HG03060 (cell line): Measurements from ENCODE around the gene PPME1.
"Not testable (repeated sequence)": the region's sequence is repeated elsewhere in the genome, so short reads cannot be mapped to it uniquely, and the experiment has no call there.

Source experiments
- ATAC-seq: cut with Tn5 transposase; IDR thresholded peaks from one replicate; pipeline ENCODE4 v1.9.1; 2021; ENCODE audit warnings: low read depth, moderate number of reproducible peaks; ENCODE audit not compliant: unreplicated experiment

PPME1 gene, protein sequence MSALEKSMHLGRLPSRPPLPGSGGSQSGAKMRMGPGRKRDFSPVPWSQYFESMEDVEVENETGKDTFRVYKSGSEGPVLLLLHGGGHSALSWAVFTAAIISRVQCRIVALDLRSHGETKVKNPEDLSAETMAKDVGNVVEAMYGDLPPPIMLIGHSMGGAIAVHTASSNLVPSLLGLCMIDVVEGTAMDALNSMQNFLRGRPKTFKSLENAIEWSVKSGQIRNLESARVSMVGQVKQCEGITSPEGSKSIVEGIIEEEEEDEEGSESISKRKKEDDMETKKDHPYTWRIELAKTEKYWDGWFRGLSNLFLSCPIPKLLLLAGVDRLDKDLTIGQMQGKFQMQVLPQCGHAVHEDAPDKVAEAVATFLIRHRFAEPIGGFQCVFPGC

DNA sequence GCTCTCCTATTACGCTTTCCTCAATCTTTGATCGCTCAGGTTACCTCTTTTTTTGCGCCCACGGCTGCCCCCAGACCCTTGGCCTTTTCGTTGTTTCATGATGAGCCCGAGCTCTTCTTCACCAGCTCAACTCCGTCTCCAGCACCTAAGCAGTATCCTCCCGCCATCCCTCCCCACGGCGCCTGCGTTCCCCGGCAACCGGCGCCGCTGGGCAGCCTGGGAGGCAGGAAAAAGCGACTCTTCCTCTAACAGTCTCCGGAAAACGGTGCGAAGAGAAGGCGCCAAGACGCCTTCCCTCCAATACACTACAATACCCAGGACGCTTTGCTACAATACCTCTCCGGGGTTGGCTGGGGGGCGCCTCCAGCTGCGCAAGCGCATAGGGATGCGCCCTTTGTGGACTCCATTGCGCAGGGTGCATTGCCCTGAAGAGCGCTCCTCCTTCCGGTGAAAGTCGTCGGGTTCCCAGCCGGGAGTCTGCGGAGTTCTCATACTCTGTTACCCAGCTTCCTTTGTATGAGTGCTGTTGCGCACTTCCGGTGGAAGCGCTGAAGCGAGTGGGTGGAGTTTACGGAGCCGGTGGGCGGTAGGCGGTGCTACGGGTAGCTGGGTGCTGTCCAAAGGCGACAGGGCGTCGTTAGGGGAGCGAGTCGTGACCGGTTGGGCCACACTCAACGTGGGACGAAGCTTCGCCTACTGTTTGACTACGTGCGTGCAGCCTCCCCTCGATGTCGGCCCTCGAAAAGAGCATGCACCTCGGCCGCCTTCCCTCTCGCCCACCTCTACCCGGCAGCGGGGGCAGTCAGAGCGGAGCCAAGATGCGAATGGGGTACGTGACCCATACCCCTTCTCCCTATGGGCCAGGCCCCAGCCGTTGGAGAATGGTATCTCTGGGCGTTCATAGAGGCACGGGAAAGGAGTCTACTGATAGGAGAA, at the start of gene PPME1, which contains the start of gene C2CD3:
Gene PPME1 (plus strand): TSS at position 596 of the 936 bp plus-strand sequence. CDS start 133 bp downstream, at position 729.
Gene C2CD3 (minus strand): TSS at position 309 of the 936 bp plus-strand sequence. CDS start 210 bp downstream, at position 99.
- ATAC-seq: peak; percentile 97

DNA sequence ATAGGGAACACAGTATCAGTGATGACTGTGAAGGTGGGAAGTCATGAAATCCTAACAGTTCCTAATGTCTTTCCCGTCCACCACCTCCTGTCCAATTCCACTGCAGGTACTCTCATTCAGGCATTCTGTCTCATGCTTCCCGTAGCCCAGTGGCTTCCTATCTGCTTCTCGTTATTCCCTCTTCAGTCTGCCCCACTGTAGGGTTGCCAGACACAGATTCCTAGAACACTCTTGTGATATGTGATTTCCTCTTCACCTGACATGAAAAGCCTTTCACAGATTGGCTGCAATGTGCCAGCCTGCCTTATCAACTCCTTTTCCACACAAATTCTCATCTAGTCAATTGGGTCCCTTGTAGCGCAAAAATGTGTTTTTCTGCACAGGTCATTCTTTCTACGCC, 49.3 kb upstream of the PPME1 start:
- ATAC-seq: no peak

DNA sequence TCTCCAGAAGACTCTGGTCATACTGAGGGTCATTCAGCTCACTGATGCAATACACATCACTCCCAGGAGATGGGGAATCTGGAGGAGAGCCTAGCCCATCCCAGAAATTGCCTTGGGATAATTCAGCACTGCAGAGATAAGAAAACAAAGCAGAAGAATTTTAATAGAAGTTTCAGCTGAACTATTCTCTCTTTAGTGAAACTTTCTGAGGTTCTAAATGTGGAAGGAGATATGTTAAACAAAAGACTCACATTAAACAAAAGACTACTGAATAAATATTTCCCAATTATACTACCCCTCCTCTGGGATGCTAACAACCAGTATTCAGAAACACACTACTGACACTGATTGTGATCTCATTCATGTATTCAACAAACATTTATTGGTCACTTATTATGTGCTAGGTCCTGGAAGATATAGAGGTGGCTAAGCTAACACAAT, 48.1 kb upstream of the PPME1 start:
- ATAC-seq: no peak

DNA sequence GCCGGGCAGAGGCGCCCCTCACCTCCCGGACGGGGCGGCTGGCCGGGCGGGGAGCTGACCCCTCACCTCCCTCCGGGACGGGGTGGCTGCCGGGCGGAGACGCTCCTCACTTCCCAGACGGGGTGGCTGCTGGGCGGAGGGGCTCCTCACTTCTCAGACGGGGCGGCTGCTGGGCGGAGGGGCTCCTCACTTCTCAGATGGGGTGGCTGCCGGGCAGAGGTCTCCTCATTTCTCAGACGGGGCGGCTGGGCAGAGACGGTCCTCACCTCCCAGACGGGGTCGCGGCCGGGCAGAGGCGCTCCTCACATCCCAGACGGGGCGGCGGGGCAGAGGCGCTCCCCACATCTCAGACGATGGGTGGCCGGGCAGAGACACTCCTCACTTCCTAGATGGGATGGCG, 42.0 kb upstream of the PPME1 start:
- not testable (repeated sequence) for ATAC-seq

DNA sequence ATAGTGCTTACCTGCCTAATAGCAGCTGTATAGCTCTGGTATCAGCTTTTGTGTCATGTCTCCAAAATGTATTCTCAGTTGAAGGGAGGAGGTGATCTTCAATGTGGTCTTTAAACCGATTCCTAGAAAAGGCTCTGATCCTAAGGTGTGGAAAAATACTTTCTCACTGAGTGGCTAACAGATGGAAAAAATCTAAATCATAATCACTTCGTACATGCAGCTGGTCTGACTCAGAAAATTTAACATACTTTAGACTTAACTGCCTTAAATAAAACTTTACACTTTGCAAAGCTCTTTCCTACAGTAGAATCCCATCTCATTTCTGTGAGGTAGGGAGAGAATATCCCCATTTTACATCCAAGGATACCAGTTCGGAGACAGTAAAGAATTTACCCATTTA, 38.3 kb upstream of the PPME1 start:
- no peak for ATAC-seq

DNA sequence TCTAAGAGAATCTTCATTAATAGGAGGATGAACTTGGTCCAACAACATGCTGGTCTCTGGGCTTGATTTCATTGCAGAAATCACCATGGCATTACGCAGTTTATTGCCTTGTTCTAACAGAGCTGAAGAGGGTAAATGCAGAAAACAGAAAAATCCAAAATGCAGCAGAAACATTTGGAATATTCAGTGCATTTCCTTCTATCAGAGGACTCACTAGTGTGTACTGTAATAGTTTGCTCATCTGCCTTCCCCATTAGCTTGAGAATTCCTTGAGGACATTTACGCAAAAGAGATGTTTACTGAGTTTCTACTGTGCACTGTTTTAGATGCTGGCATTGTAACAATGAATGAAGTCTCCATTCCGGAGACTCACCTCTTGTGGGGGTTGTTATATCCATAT, 37.7 kb upstream of the PPME1 start:
- ATAC-seq: no peak

DNA sequence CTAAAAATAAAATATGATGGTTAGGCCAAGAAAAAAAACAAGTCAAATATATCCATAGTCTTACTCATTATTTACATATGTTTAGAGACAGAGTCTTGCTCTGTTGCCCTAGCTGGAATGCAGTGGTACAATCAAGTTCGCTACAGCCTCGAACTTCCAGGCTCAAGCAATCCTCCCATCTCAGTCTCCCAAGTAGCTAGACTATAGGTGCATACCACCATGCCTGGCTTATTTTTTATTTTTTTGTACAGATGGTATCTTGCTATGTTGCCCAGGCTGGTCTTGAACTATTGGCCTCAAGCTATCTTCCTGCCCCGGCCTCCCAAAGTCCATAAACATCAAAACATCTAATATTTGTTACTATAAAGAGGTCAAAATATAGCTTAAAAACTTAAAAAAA, 36.4 kb upstream of the PPME1 start:
- no peak for ATAC-seq

DNA sequence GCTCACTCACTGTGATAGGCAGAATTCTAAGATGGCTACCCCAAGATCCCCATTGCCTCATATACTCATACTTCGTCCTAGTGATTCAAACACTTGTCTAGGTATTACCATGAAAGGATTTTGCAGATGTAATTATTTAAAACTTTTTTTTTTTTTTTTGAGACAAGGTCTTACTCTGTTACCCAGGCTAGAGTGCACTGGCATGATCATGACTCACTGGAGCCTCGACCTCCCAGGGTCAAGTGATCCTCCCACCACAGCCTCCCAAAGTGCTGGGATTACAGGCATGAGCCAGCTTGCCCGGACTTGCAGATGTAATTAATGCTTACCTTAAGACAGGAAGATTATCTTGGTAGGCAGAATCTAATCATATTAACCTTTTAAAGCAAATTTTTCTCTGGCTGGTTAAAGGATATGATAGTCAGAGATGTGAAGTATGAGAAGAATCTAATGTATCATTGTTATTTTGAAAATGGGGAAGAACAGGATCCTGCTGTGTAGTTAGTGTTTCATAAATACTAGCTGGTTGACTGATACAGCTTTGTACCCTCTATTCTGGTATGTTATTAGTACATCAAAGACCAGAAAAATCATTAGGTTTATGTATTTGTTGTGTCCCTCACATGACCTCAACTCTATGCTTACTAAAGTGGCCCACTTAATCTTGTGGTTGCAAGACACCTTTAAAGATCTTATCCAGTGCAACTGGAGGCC, 35.8 kb upstream of the PPME1 start:
- no peak for ATAC-seq

DNA sequence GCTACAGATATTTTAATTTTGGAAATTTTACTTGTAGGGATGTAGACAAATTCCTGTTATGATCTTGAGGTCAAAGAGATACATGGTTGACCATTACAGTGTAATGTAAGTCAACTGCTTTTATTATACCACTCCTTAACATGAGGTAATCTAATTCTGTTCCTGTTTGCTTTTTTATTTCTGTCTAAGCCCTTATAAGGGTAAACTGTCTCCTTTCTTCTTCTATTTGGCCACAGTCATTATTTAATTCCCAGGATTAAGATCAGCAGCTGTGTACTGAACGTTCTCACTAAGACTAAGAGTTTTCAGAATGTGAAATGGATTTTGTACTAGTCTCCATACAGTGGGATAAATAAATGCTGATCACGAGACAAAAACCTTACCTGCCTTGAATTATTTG, 33.1 kb upstream of the PPME1 start:
- ATAC-seq: no peak

DNA sequence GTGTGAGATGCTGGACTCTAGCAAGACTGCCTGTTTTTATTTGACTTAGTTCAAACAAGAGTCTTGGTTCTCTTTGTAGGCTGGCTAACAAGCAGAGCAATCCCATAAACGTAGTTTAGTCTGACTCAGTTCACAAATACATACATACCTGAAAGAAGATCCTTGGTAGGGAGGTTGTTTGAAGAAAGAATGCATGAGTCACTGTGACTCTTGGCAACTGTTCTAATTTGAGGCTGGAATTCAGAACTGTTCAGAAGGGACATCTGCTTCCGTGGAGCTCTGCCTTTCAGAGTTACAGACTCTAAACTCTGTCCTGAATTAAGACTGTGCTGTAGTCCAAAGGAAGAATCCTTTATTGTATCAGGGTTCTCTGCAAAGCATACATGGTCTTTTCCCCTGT, 32.5 kb upstream of the PPME1 start:
- ATAC-seq: no peak

DNA sequence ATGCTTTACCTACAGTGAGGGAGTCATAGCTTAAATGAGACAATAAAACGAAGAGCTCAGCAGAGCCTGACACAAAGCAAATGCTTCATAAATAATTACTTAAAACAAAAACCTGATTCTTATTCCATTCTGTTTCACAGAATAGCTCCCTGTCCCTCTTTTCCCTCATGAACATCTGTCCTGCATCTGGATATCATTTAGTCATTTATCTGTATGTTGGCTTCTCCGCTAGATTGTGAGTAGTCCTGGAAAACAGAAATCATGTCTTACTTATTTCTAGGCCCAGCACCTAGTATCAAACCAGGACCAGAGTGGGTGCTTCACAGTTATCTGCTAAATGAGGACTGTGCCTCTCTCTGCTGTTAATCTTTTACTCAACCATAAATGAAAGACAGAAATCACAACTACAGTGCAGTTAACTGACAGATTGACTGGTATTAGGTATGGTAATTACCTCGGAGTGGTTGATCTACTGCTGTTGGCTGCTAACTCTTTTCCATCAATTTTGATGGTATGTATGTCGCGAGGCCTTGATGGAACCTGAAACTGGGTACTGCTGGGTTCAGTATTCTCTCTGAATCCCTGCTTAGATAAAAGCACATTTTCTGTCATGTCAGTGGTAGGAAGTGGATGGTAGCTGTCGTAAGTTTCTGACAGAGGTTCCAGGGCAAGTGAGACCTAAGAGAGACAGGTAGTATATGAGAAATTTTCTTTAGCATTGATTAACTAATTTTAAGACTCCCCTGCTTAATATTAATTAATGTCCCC, 31.8 kb upstream of the PPME1 start:
- ATAC-seq: no peak

DNA sequence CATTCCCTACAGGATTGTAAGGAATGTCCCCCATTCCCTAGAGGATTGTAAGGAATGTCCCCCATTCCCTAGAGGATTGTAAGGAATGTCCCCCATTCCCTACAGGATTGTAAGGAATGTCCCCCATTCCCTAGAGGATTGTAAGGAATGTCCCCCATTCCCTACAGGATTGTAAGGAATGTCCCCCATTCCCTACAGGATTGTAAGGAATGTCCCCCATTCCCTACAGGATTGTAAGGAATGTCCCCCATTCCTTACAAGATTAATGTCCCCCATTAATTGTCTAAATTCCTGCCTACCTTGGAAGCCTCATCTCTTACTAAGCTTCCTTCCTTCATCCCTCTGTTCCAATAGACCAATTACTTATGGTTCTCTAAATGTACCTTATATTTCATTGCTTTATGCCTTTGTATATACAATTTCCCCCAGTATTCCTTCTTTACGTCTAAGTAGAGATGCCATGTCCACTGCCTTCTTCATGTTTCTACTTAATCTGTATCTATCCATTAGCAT, 31.1 kb upstream of the PPME1 start:
- not testable (repeated sequence) for ATAC-seq

DNA sequence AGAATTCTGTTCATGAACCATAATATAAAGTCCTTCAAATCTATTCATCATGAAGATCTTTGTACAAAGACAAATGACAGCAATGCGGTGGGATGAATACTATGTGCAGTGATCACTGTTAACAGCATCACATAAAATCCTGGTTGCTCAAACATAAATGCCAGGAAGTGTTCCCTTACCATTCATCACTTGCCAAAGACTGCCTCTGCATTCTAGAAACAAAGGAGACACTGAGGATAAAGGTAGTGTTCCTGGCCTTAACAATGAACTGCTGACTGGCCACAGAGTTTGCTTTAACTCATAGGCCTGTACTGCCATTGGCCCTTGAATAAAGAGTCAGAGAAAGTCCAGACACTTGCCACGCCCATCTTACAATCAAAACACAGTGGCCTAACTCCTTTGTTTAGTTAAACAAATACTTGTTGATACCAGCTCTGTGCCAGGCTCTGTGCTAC, 29.8 kb upstream of the PPME1 start:
- ATAC-seq: no peak

DNA sequence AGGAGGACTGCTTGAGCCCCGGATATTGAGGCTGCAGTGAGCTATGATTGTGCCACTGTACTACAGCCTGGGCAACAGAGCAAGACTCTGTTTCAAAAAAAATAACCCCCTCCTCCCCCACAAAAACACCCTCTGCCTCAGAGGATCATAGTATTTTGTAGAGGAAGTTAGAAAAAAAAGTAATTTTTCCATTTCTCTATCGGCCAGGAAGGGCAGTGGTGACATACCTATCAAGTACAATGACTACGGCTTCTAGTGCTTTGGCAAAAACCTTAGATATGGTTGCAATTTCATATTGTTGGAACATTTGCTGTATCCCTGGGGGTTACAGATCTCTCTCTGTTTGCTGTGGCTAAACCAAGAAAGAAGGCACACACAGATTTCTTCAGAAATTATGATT, 29.2 kb upstream of the PPME1 start:
- ATAC-seq: no peak

DNA sequence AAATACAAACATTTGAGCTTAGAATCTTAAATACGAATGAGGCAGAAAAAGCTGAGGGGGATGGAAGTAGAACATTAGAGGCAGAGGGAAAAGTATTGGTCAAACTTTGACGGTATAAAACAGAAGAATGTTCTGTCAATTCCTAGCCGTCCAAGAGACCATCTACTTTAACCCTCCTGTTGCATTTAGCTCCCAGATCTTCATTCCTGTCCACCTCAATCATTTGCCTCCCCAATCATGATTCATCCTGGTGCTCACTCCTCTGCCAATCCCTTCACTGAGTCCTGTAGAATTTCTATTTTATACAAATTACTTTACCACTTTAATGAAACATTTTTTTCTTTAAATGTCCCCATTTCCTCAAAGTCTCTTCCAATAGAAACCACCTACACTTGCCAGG, 28.5 kb upstream of the PPME1 start:
- no peak for ATAC-seq

DNA sequence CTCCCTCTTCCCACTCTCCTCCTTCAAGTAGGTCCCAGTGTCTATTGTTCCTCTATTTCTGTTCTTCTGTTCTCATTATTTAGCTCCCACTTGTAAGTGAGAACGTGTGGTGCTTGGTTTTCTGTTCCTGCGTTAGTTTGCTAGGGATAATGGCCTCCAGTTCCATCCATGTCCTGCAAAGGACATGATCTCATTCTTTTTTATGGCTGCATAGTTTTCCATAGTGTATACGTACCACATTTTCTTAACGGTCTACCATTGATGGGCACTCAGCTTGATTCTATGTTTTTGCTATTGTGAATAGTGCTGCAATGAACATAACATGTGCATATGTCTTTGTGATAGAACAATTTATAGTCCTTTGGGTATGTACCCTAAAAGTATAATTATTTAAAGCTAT, 26.5 kb upstream of the PPME1 start:
- no peak for ATAC-seq

DNA sequence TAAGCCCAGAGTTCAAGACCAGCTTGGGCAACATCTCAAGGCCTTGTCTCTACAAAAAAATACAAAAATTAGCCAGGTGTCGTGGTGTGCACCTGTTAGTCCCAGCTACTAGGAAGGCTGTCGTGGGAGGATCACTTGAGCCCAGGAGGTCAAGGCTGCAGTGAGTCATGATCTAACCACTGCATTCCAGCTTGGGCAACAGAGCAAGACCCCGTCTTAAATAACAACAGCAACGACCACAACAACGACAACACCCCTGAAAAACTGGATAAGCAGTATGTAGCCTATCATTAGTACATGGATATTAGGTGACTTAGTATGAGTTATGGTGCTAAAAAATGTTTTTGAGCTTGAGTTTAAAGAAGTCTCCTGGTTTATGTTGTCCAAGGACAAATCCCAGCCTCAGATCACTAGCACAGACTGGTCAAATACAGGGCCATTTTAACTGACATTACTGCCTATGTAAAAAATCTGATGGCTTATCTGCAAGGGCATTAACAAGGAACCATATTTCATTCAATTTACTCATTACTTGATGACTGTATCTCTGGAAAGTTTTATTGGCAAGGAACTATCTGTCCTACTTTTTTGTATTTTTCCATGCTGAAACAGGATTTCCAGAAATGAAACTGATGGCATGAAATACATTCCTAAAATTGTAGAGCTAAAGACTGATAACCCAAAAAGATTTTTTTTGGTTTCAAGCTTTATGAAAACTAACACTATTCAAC, 23.7 kb upstream of the PPME1 start:
- no peak for ATAC-seq

DNA sequence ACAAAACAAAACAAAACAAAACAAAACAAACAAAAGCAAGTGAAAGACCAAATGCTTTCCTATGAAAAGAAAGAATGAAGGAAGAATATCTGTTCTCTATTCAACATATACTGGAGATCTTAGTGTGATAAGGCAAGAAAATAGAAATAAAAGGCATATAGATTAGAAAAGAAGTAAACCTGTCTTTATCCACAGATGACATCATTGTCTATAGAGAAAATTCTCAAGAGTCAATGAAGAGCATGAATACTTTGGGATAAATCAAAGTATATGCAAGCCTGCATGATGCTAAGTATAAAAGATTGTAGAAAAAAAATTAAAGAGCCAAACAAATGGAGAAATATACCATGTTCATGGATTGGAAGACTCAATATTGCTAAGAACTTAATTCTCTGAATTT, 17.9 kb upstream of the PPME1 start:
- no peak for ATAC-seq
